H9 (cell line): ENCODE data around the gene KIAA1614. TPM values are rescaled to one million over a fixed set of nuclear protein-coding genes. Genes with fewer than 3 reads are reported as not detected.

Experiments used
- DNase-seq: peaks from one replicate; pipeline ENCODE4 v3.0.0-alpha.2; 2017
- H2AFZ ChIP-seq: one replicate; pipeline ENCODE4 v1.6.1; 2013; ENCODE audit warnings: mild to moderate bottlenecking, low read length, control low read depth, moderate library complexity
- H2AK5ac ChIP-seq: 2 replicates; pipeline ENCODE4 v1.6.1; 2013; ENCODE audit warnings: low read length, control low read depth, mixed read lengths; ENCODE audit not compliant: insufficient read length
- H2BK120ac ChIP-seq: one replicate; pipeline ENCODE4 v1.6.1; 2013; ENCODE audit warnings: low read depth, mild to moderate bottlenecking, low read length, control low read depth, inconsistent platforms; ENCODE audit not compliant: poor library complexity, severe bottlenecking
- H2BK12ac ChIP-seq: 2 replicates; pipeline ENCODE4 v1.6.1; 2013; ENCODE audit warnings: low read length, control low read depth, mixed read lengths, low read depth; ENCODE audit not compliant: insufficient read length
- H2BK15ac ChIP-seq: 2 replicates; pipeline ENCODE4 v1.6.1; 2013; ENCODE audit warnings: low read depth, low read length, control low read depth
- H2BK20ac ChIP-seq: one replicate; pipeline ENCODE4 v1.6.1; 2013; ENCODE audit warnings: low read depth, mild to moderate bottlenecking, low read length, control low read depth, inconsistent platforms; ENCODE audit not compliant: poor library complexity, severe bottlenecking
- H2BK5ac ChIP-seq: 2 replicates; pipeline ENCODE4 v1.6.1; 2013; ENCODE audit warnings: low read length, control low read depth, mixed read lengths; ENCODE audit not compliant: insufficient read length
- H3K14ac ChIP-seq: 2 replicates; pipeline ENCODE4 v1.6.1; 2013; ENCODE audit warnings: low read length, control low read depth; ENCODE audit not compliant: insufficient read depth
- H3K18ac ChIP-seq: 2 replicates; pipeline ENCODE4 v1.6.1; 2013; ENCODE audit warnings: low read depth, mild to moderate bottlenecking, mixed read lengths, low read length, control low read depth; ENCODE audit not compliant: insufficient read length
- H3K23ac ChIP-seq: 2 replicates; pipeline ENCODE4 v1.6.1; 2013; ENCODE audit warnings: low read length, control low read depth, mixed read lengths, low read depth; ENCODE audit not compliant: insufficient read length
- H3K23me2 ChIP-seq: 2 replicates; pipeline ENCODE4 v1.6.1; 2013; ENCODE audit warnings: low read depth, mild to moderate bottlenecking, mixed read lengths, low read length, control low read depth; ENCODE audit not compliant: insufficient read length, poor library complexity, severe bottlenecking
- H3K27ac ChIP-seq: 2 replicates; pipeline ENCODE4 v1.5.1; 2013; ENCODE audit warnings: low read length, control low read depth, mixed read lengths, low read depth; ENCODE audit not compliant: insufficient read length
- H3K27me3 ChIP-seq: 2 replicates; pipeline ENCODE4 v1.6.1; 2013; ENCODE audit warnings: low read length, control low read depth, inconsistent platforms; ENCODE audit not compliant: insufficient read depth
- H3K4ac ChIP-seq: 2 replicates; pipeline ENCODE4 v1.6.1; 2013; ENCODE audit warnings: low read depth, mild to moderate bottlenecking, control low read depth, inconsistent platforms, low read length, moderate library complexity
- H3K4me1 ChIP-seq: 2 replicates; pipeline ENCODE4 v1.6.1; 2013; ENCODE audit warnings: low read length, control low read depth, inconsistent platforms; ENCODE audit not compliant: insufficient read depth
- H3K4me2 ChIP-seq: 2 replicates; pipeline ENCODE4 v1.6.1; 2013; ENCODE audit warnings: low read length, control low read depth, mixed read lengths; ENCODE audit not compliant: insufficient read length, insufficient read depth
- H3K56ac ChIP-seq: 2 replicates; pipeline ENCODE4 v1.6.1; 2013; ENCODE audit warnings: low read depth, mild to moderate bottlenecking, mixed read lengths, low read length, control low read depth; ENCODE audit not compliant: insufficient read length
- H3K79me1 ChIP-seq: 2 replicates; pipeline ENCODE4 v1.6.1; 2013; ENCODE audit warnings: low read depth, mild to moderate bottlenecking, moderate library complexity, low read length, control low read depth, inconsistent platforms; ENCODE audit not compliant: insufficient read depth, poor library complexity, severe bottlenecking
- H3K79me2 ChIP-seq: 2 replicates; pipeline ENCODE4 v1.6.1; 2013; ENCODE audit warnings: low read length, control low read depth, inconsistent platforms; ENCODE audit not compliant: insufficient read depth
- H3K9ac ChIP-seq: 2 replicates; pipeline ENCODE4 v1.6.1; 2013; ENCODE audit warnings: low read length, control low read depth, mixed read lengths; ENCODE audit not compliant: insufficient read length; ENCODE audit errors: extremely low read depth
- H3K9me3 ChIP-seq: one replicate; pipeline ENCODE4 v1.6.1; 2013; ENCODE audit warnings: low read depth, low read length, inconsistent platforms; ENCODE audit not compliant: control insufficient read depth
- H3T11ph ChIP-seq: one replicate; pipeline ENCODE4 v1.6.1; 2013; ENCODE audit warnings: mild to moderate bottlenecking, low read length, control low read depth, inconsistent platforms
- H4K20me1 ChIP-seq: one replicate; pipeline ENCODE4 v1.6.1; 2013; ENCODE audit not compliant: control insufficient read depth, insufficient read length, insufficient read depth
- H4K5ac ChIP-seq: 2 replicates; pipeline ENCODE4 v1.6.1; 2013; ENCODE audit warnings: low read depth, mild to moderate bottlenecking, mixed read lengths, low read length, control low read depth; ENCODE audit not compliant: insufficient read length
- H4K8ac ChIP-seq: replicated peaks from 2 replicates; pipeline ENCODE4 v1.6.1; 2013; ENCODE audit warnings: low read length, control low read depth, mixed read lengths, low read depth; ENCODE audit not compliant: insufficient read length
- H4K91ac ChIP-seq: 2 replicates; pipeline ENCODE4 v1.6.1; 2013; ENCODE audit warnings: low read depth, mild to moderate bottlenecking, moderate library complexity, mixed read lengths, low read length, control low read depth; ENCODE audit not compliant: insufficient read length
- H3K27ac Mint-ChIP-seq, 3 experiments: 2 replicates in 2 of 3; 3 replicates in 1 of 3; pipeline ENCODE4 v1.8.0; 2020 to 2021; ENCODE audit warnings: mixed read lengths in 3 of 3, mild to moderate bottlenecking in 1 of 3, moderate library complexity in 1 of 3
- H3K27me3 Mint-ChIP-seq: 2 replicates; pipeline ENCODE4 v1.8.0; 2021; ENCODE audit warnings: low read depth, mild to moderate bottlenecking, moderate library complexity, mixed read lengths
- H3K36me3 Mint-ChIP-seq, 3 experiments: 2 replicates in 2 of 3; 3 replicates in 1 of 3; pipeline ENCODE4 v1.8.0; 2020 to 2021; ENCODE audit warnings: low read depth in 3 of 3, mixed read lengths in 3 of 3; ENCODE audit not compliant: insufficient read depth in 1 of 3
- H3K4me1 Mint-ChIP-seq, 2 experiments: 2 replicates each; pipeline ENCODE4 v1.8.0; 2020; ENCODE audit warnings: mixed read lengths in 2 of 2
- H3K4me3 Mint-ChIP-seq, 2 experiments: 2 replicates in 1 of 2; 3 replicates in 1 of 2; pipeline ENCODE4 v1.8.0; 2020 to 2021; ENCODE audit warnings: mild to moderate bottlenecking in 2 of 2, mixed read lengths in 2 of 2, moderate library complexity in 1 of 2
- H3K9me3 Mint-ChIP-seq, 2 experiments: 2 replicates in 1 of 2; 3 replicates in 1 of 2; pipeline ENCODE4 v1.8.0; 2020; ENCODE audit warnings: mild to moderate bottlenecking in 2 of 2, mixed read lengths in 2 of 2, moderate library complexity in 1 of 2
- CTCF ChIP-seq: fragments of 200-600 bp; sonication (generic); conservative IDR thresholded peaks from 3 replicates; pipeline ENCODE4 v1.8.0; 2021; ENCODE audit warnings: antibody characterized with exemption, mild to moderate bottlenecking
- WGBS: extraction: QIAGEN DNeasy Blood & Tissue Kit; methylation state at CpG from one replicate; pipeline ENCODE4 v1.1.7; 2013; ENCODE audit warnings: missing lambda C conversion rate, low lambda C conversion rate, mixed read lengths; ENCODE audit not compliant: insufficient read length; ENCODE audit errors: extremely low coverage; 5-methylcytosine and 5-hydroxymethylcytosine counted together
- total RNA-seq: library from RNA; stranded (reverse); gene quantifications from 2 replicates; pipeline ENCODE4 v1.2.1, GENCODE V29; 2021

KIAA1614 gene
- total RNA-seq, 1 experiment from 2014 or later: 1.3 TPM

DNA sequence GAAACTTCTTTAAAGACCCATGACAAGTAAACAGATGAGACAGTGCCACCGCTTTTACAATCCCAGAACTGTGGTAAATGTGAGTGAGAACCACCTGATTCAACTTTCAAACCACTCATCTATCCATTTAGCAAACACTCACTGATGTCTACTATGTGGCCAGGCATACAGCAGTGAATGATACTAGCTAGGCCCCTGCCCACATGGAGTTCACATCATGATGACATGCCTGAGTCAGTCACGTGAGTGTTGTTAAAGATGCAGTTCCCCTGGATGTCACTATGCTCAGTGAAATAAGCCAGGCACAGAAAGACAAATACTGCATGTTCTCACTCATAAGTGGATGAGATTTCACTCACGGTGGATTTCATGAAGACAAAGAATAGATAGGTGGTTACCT is 81.6 kb downstream of the KIAA1614 start:
- Histone ChIP-seq H3T11ph (no peak overlapping the region), H3K79me2 (no peaks in the 10 kb centered on the region), H2BK5ac (no peak overlapping the region), H3K9me3 (no peaks in the 10 kb centered on the region), H3K4me1 (no peaks in the 10 kb centered on the region), H3K27ac (no peak overlapping the region), H4K8ac (no peak overlapping the region), H4K5ac (no peak overlapping the region), H4K20me1 (no peaks in the 10 kb centered on the region), H3K56ac (no peak overlapping the region), H3K4ac (no peak overlapping the region), H2AFZ (no peak overlapping the region), H2BK20ac (no peak overlapping the region), H3K27me3 (no peaks in the 10 kb centered on the region), H4K91ac (no peak overlapping the region), H2BK15ac (no peak overlapping the region), H3K4me2 (no peak overlapping the region), H3K9ac (no peak overlapping the region), H2BK12ac (no peak overlapping the region), H3K23ac (no peak overlapping the region), H3K18ac (no peak overlapping the region), H3K23me2 (no peaks in the 10 kb centered on the region), H3K79me1 (no peaks in the 10 kb centered on the region), H2AK5ac (no peak overlapping the region), H2BK120ac (no peak overlapping the region), H3K14ac (no peak overlapping the region)
- no peaks in the 10 kb centered on the region for H3K27me3 Mint-ChIP-seq
- no peak for DNase-seq
- no CpG with 5 or more reads among the region's 3 CpGs for WGBS
- H3K4me1 Mint-ChIP-seq: no peaks in the 10 kb centered on the region
- no peak for TF ChIP-seq CTCF
- H3K9me3 Mint-ChIP-seq: no peaks in the 10 kb centered on the region
- H3K27ac Mint-ChIP-seq: peak overlapping the region in 1 of 3 experiments; percentile 7; a peak in 1 of 7 replicates
- H3K36me3 Mint-ChIP-seq: peaks cover 9 to 46% (median 44%) of the 10 kb centered on the region in 3 experiments; a peak in 6 of 7 replicates
- H3K4me3 Mint-ChIP-seq: no peak overlapping the region
